Ovary (tissue), 9 donors: ENCODE data around the gene CRTC1. TPM values are rescaled to one million over a fixed set of nuclear protein-coding genes. Genes with fewer than 3 reads are reported as not detected.

Experiments used
- DNase-seq, 5 donors: peaks; one replicate each; pipeline ENCODE4 v3.0.0-alpha.2; 2019 to 2020
- H3K27ac ChIP-seq, 2 donors: fragments of 200-600 bp; one replicate each; pipeline versions ENCODE4 v1.5.1 to v1.8.0; 2019 to 2022
- H3K27me3 ChIP-seq: fragments of 200-600 bp; one replicate; pipeline ENCODE4 v1.8.0; 2022
- H3K36me3 ChIP-seq: fragments of 200-600 bp; sonication (generic); one replicate; pipeline ENCODE4 v1.5.1; 2019
- H3K4me1 ChIP-seq: one replicate; pipeline ENCODE4 v1.8.1; 2013; ENCODE audit warnings: mild to moderate bottlenecking, moderate library complexity; ENCODE audit not compliant: insufficient read depth
- H3K4me3 ChIP-seq: fragments of 200-600 bp; sonication (generic); one replicate; pipeline ENCODE4 v1.5.1; 2017
- H3K9me3 ChIP-seq, 2 donors: fragments of 200-600 bp in 1 of 2; sonication (generic) in 1 of 2; one replicate each; pipeline versions ENCODE4 v1.5.1 to v1.8.1; 2013 to 2019; ENCODE audit warnings: mild to moderate bottlenecking in 1 of 2, moderate library complexity in 1 of 2
- CTCF ChIP-seq, 3 donors: fragments of 450-650 bp in 2 of 3; fragments of 200-600 bp in 1 of 3; IDR thresholded peaks; one replicate each; pipeline versions ENCODE4 v1.5.1 to v1.8.0; 2016 to 2022; ENCODE audit warnings: antibody characterized with exemption in 3 of 3, mild to moderate bottlenecking in 1 of 3
- EP300 ChIP-seq: sonication (generic); formaldehyde crosslinking; IDR thresholded peaks from one replicate; pipeline ENCODE4 v1.6.1; 2017; ENCODE audit warnings: antibody characterized with exemption
- POLR2A ChIP-seq: fragments of 450-650 bp; IDR thresholded peaks from one replicate; pipeline ENCODE4 v1.6.1; 2017; ENCODE audit warnings: antibody characterized with exemption, mild to moderate bottlenecking, moderate library complexity
- WGBS, 3 donors: extraction: QIAGEN DNeasy Blood & Tissue Kit in 1 of 3; methylation state at CpG; one replicate each; pipeline versions ENCODE4 v1.1.5 to v1.1.7; 2013 to 2017; 5-methylcytosine and 5-hydroxymethylcytosine counted together
- intact Hi-C, 4 donors: fragments of 100-400 bp; cut with DNase I; formaldehyde crosslinking; loops; one replicate each; pipeline versions ENCODE4 v1.11.0 to v1.15.1; 2022 to 2023
- polyA plus RNA-seq, 2 donors: library from polyadenylated mRNA; stranded (reverse); fragments of 200-250 nt in 1 of 2; fragments of 350-450 nt in 1 of 2; fragmentation: Illumina TruSeq in 1 of 2; extraction: RNeasy Lipid Tissue Mini Kit (QIAGEN cat#74804) in 1 of 2; gene quantifications; one replicate each; pipeline ENCODE4 v1.2.3, GENCODE V29; 2013 to 2014
- total RNA-seq, 7 donors: library from RNA; depleted of rRNA in 2 of 7; stranded (reverse); fragments of >200 nt in 2 of 7; fragmentation: NEBNext Ultra II Directional in 3 of 7; extraction: Animal tissue kit (Norgen Biotek cat#: 25700) in 3 of 7; gene quantifications; one replicate each; pipeline versions ENCODE4 v1.1.0 to v1.2.4, GENCODE V29; 2016 to 2023
- donor health status: DM: no; HTN: no; CAD: no; lungs with moderate emphysema.
- donor health status: DM: no; HTN: no; CAD: no.
- donor health status: Bipolar disorder and iron deficiency.
- donor health status: DM: yes; HTN: yes; CAD: no.
- donor health status: DM: no; HTN: no; CAD: no.
- donor health status: DM: yes; HTN: yes; CAD: no.

Gene CRTC1
- total and polyA plus RNA-seq, 9 donors, result 2.3 to 19.5 (median 12.9) TPM

DNA sequence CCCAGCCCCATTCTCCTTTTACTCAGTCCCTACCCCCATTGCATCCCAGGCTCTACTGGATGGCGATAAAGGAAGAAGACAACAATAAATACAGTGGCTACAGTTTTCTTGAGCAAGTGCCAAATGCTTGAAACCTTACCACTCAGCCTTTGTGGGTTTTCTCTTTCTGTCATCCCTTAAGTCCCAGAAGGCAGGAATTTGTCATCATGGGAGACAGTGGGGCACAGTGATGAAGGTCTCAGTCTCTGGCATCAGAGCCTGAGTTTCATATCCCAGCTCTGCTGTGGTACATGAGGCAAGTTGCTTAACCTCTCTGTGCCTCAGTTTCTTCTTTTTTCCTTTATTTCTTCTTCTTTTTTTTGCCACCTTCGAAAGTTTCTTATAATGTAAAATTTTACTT is 112.8 kb downstream of the CRTC1 start:
- Histone ChIP-seq H3K36me3 (no peaks in the 10 kb centered on the region), H3K4me3 (no peak overlapping the region), H3K4me1 (no peaks in the 10 kb centered on the region), H3K27me3 (no peaks in the 10 kb centered on the region), H3K9me3 (no peaks in the 10 kb centered on the region), H3K27ac (no peak overlapping the region)
- DNase-seq, result no peak
- TF ChIP-seq POLR2A, result no peak
- no peak for TF ChIP-seq CTCF (IDR thresholded peaks at IDR 0.05)
- WGBS, 3 donors, result 53 to 76% (median 59%) methylated on average over 2 of the region's 2 CpGs
- intact Hi-C loops, result no loop called here

- TF ChIP-seq POLR2A (no peak), EP300 (no peak), CTCF (IDR thresholded peaks at IDR 0.05) (no peak)
- Histone ChIP-seq H3K27me3 (no peaks in the 10 kb centered on the region), H3K4me3 (no peak overlapping the region), H3K9me3 (no peaks in the 10 kb centered on the region), H3K36me3 (no peaks in the 10 kb centered on the region), H3K4me1 (no peaks in the 10 kb centered on the region), H3K27ac (no peak overlapping the region)
- intact Hi-C loops, result no loop called here
- no peak for DNase-seq
- WGBS, 3 donors, result 37 to 39% (median 38%) methylated on average over 22 of the region's 22 CpGs
These were observed 115.2 kb downstream of the CRTC1 start for GRCh38 chr19:18798384-18799352.

DNA sequence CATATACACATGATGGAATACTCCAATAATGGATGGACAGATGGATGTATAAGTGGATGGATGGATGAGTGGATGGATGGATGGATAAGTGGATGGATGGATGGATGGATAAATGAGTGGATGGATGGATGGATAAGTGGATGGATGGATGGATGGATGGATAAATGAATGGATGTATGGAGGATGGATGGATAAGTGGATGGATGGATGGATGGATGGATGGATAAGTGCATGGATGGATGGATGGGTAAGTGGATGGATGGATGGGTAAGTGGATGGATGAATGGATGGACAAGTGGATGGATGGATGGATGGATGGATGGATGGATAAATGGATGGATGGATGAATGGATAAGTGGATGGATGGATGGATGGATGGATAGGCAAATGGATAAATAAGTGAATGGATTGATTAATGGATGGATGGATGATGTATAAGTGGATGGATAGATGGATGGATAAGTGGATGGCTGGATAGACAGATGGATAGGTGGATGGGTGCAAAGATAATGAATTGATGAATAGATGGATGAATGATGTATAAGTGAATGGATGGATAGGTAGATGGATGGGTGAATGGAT is 116.0 kb downstream of the CRTC1 start:
- H3K4me3 ChIP-seq, result no peak overlapping the region
- no peaks in the 10 kb centered on the region for H3K36me3 ChIP-seq
- H3K9me3 ChIP-seq, result no peaks in the 10 kb centered on the region
- no peak overlapping the region for H3K27ac ChIP-seq
- intact Hi-C loops, result no loop called here
- no peak for DNase-seq
- H3K27me3 ChIP-seq, result no peaks in the 10 kb centered on the region
- H3K4me1 ChIP-seq, result no peaks in the 10 kb centered on the region
- TF ChIP-seq EP300 (no peak), CTCF (IDR thresholded peaks at IDR 0.05) (no peak), POLR2A (no peak)

DNA sequence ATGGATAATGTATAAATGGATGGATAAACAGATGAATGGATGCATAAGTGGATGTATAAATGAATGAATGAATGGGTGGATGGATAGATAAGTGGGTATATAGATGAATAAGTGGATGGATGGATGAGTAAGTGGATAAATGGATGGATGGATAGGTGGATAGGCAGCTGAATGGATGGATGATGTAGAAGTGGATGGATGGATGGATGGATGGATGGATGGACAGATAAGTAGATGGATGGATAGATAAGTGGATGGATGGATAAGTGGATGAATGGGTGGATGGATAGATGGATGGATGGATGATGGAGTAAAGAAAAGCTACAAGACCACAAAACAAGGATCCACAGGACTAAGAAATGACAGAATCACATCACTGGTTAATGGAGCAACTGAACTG is 116.6 kb downstream of the CRTC1 start:
- intact Hi-C loops, result no loop called here

More for the DNA sequence above, 116.6 kb downstream of the CRTC1 start:
- no peaks in the 10 kb centered on the region for H3K4me1 ChIP-seq
- H3K4me3 ChIP-seq, result no peak overlapping the region
- no peaks in the 10 kb centered on the region for H3K9me3 ChIP-seq
- DNase-seq, result no peak
- no peak for TF ChIP-seq EP300
- no peak for TF ChIP-seq CTCF (IDR thresholded peaks at IDR 0.05)
- no peak for TF ChIP-seq POLR2A
- no peak overlapping the region for H3K27ac ChIP-seq
- no peaks in the 10 kb centered on the region for H3K27me3 ChIP-seq
- no peaks in the 10 kb centered on the region for H3K36me3 ChIP-seq
